22Rv1 (cell line): ENCODE data around the gene NUBP1.
"Not testable (repeated sequence)": the region's sequence is repeated elsewhere in the genome, so short reads cannot be mapped to it uniquely, and the experiment has no call there.

ENCODE experiments used
- H3K27ac ChIP-seq: fragments of 450-650 bp; 2 replicates; pipeline ENCODE4 v1.5.1; 2017
- CTCF ChIP-seq: fragments of 450-650 bp; IDR thresholded peaks from 2 replicates; pipeline ENCODE4 v1.5.1; 2017; ENCODE audit warnings: mild to moderate bottlenecking
- ZFX ChIP-seq: fragments of 450-650 bp; IDR thresholded peaks from 2 replicates; pipeline ENCODE4 v1.6.1; 2017; ENCODE audit warnings: antibody characterized with exemption, borderline replicate concordance

The NUBP1 gene

GRCh38 chr16:10729104-10730048 lies 14.3 kb upstream of the NUBP1 start:
- no peak overlapping the region for H3K27ac ChIP-seq
- TF ChIP-seq CTCF (no peak), ZFX (no peak)

- H3K27ac ChIP-seq: no peak overlapping the region
- no peak for TF ChIP-seq ZFX
- TF ChIP-seq CTCF: no peak
Observed at GRCh38 chr16:10731790-10732189, 11.9 kb upstream of the NUBP1 start.

- peak; percentile 88 for TF ChIP-seq CTCF
- TF ChIP-seq ZFX: no peak
- H3K27ac ChIP-seq: no peak overlapping the region
Observed at GRCh38 chr16:10737068-10737625, 6.5 kb upstream of the NUBP1 start.

- TF ChIP-seq CTCF (no peak), ZFX (no peak)
- H3K27ac ChIP-seq: no peak overlapping the region
Observed at GRCh38 chr16:10738231-10739077, 5.2 kb upstream of the NUBP1 start.

DNA sequence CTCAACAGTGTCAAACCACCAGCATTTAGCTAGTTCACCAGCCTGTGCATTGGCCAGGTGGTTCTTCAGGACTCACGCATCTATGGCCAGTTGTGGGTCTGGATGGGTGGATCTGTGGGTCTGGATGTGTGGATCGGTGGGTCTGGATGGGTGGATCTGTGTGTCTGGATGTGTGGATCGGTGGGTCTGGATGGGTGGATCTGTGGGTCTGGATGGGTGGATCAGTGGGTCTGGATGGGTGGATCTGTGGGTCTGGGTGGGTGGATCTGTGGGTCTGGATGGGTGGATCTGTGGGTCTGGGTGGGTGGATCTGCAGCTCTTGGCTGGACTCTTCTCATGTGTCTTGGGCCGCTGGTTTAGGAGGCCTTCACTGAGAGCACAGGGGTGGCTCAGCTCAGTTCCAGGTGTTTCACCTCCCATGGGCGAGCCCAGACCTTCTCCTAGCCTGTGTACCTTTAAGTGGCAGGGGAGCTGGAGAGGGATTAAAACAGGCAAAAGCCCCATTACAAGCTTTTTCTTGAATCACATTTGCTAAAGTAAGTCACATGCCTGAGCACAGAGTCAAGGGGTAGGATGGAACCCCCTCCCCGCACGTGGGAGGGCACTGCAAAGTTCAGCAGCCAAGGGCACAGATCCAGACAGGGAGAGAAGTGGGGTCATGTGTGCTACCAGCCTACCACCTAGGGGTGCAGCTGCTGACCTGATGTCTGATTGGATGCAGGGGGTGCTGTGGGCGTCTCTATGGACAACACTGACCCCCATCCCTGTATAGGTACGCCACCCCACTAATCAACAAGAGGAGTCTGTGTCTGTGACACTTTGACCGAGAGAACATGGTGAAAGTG lies 3.4 kb upstream of the NUBP1 start:
- TF ChIP-seq ZFX (no peak), CTCF (no peak)

GRCh38 chr16:10740845-10741208 lies 2.8 kb upstream of the NUBP1 start:
- no peak for TF ChIP-seq ZFX
- TF ChIP-seq CTCF: no peak
- H3K27ac ChIP-seq: no peak overlapping the region

More for the DNA sequence above, 3.4 kb upstream of the NUBP1 start:
- no peak overlapping the region for H3K27ac ChIP-seq

DNA sequence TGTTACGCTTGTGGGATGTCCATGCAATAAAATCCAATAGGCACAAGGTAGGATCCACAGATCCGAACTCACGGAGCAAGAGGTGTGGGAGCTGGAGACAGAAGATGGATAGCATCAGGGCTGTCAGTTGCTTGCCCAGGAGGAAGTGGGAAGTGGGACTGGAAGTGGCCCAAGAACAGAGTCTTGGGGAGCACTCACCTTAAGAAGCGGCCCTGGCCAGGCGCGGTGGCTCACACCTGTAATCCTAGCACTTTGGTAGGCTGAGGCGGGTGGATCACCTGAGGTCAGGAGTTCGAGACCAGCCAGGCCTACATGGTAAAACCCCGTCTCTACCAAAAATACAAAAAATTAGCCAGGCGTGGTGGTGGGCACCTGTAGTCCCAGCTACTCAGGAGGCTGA lies 2.4 kb upstream of the NUBP1 start:
- not testable (repeated sequence) for H3K27ac ChIP-seq
